PFSK-1 (cell line): ENCODE measurements around the gene ARHGEF10L.

Experiments
- POLR2AphosphoS5 ChIP-seq: IDR thresholded peaks from 2 replicates; pipeline ENCODE4 v1.6.1; 2012; ENCODE audit warnings: low read depth, mild to moderate bottlenecking, control low read depth, low read length, moderate library complexity
- REST ChIP-seq, 2 experiments: IDR thresholded peaks; 2 replicates each; pipeline versions ENCODE4 v1.6.1 to v1.8.0; 2011 to 2012; ENCODE audit warnings: low read depth in 2 of 2, low read length in 2 of 2, control low read depth in 1 of 2, inconsistent platforms in 1 of 2, mild to moderate bottlenecking in 1 of 2, moderate library complexity in 1 of 2; ENCODE audit not compliant: insufficient read depth in 1 of 2
- SIN3A ChIP-seq: IDR thresholded peaks from 2 replicates; pipeline ENCODE4 v1.6.1; 2012; ENCODE audit warnings: mild to moderate bottlenecking, low read length, moderate library complexity, borderline replicate concordance; ENCODE audit not compliant: insufficient read depth
- TAF1 ChIP-seq: IDR thresholded peaks from 2 replicates; pipeline ENCODE4 v1.6.1; 2012; ENCODE audit warnings: low read length, control low read depth, borderline replicate concordance; ENCODE audit not compliant: insufficient read depth

- TF ChIP-seq POLR2AphosphoS5 = no peak
- no peak for TF ChIP-seq SIN3A
- TF ChIP-seq REST (IDR thresholded peaks at IDR 0.05; ENCODE audit: insufficient read depth in 1 of 2, low read depth in 2 of 2, low read length in 2 of 2) = no peak
- TF ChIP-seq TAF1 = no peak
Observed at GRCh38 chr1:17577907-17578297, 38.4 kb downstream of the ARHGEF10L start.
